ENCODE results near the gene PACRG. TPM values are rescaled to one million over a fixed set of nuclear protein-coding genes. Genes with fewer than 3 reads are reported as not detected.

The PACRG gene
- total RNA-seq, 1 experiment from 2014 or later: not detected

- Histone ChIP-seq H3K4me1 (no peaks in the 10 kb centered on the region), H3K36me3 (ENCODE audit: control insufficient read depth, insufficient read depth, low read length) (no peaks in the 10 kb centered on the region), H3K27me3 (replicated peaks; ENCODE audit: control insufficient read depth, insufficient read depth, low read length) (no peaks in the 10 kb centered on the region), H3K4me3 (ENCODE audit: low read depth, low read length) (no peak overlapping the region), H3K9me3 (no peaks in the 10 kb centered on the region)
- H3K4me1 Mint-ChIP-seq (ENCODE audit: low read depth, unreplicated experiment): no peaks in the 10 kb centered on the region
- BruUV-seq (replicated peaks): no TSS peak
- DNase-seq: no peak
- H3K36me3 Mint-ChIP-seq (ENCODE audit: insufficient read depth, unreplicated experiment): no peaks in the 10 kb centered on the region
- H3K4me3 Mint-ChIP-seq (ENCODE audit: unreplicated experiment): no peak overlapping the region
- ChIA-PET CTCF (no interaction called here), POLR2A (no interaction called here)
- no peak overlapping the region for H3K27ac Mint-ChIP-seq (ENCODE audit: unreplicated experiment)
- TF ChIP-seq, protein P1, sequence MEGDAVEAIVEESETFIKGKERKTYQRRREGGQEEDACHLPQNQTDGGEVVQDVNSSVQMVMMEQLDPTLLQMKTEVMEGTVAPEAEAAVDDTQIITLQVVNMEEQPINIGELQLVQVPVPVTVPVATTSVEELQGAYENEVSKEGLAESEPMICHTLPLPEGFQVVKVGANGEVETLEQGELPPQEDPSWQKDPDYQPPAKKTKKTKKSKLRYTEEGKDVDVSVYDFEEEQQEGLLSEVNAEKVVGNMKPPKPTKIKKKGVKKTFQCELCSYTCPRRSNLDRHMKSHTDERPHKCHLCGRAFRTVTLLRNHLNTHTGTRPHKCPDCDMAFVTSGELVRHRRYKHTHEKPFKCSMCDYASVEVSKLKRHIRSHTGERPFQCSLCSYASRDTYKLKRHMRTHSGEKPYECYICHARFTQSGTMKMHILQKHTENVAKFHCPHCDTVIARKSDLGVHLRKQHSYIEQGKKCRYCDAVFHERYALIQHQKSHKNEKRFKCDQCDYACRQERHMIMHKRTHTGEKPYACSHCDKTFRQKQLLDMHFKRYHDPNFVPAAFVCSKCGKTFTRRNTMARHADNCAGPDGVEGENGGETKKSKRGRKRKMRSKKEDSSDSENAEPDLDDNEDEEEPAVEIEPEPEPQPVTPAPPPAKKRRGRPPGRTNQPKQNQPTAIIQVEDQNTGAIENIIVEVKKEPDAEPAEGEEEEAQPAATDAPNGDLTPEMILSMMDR (IDR thresholded peaks at IDR 0.05; ENCODE audit: insufficient read depth in 1 of 2, low read depth in 1 of 2, low read length in 1 of 2, severe bottlenecking in 1 of 2, unreplicated experiment in 1 of 2): no peak
- intact Hi-C loops (cut with micrococcal nuclease; ENCODE audit: unreplicated experiment): no loop called here
- H3K27me3 Mint-ChIP-seq (ENCODE audit: insufficient read depth, unreplicated experiment): no peaks in the 10 kb centered on the region
- peaks cover 11% of the 10 kb centered on the region for H3K9me3 Mint-ChIP-seq (ENCODE audit: unreplicated experiment)
Observed at GRCh38 chr6:162721404-162721687, 6.4 kb upstream of the PACRG start.

DNA sequence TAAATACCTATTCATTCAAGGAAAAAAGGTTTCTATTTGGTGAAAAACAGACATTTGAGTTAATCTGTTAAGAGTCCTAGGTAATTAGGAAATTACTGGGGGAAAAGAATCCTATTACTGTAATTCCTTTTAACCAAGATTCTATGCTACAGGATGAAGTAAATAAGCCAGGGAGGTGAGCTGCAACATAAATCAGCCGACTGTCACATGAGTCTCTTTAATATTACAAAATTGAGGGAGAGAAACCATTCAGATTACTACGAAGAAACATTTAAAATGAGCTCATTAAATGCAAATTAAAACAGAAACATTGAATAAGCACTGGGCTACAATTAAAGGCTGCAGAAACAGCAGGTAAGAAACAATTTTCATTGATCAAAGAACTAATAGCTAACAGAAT, 5.5 kb upstream of the PACRG start:
- Mint-ChIP-seq H3K27me3 (ENCODE audit: insufficient read depth, unreplicated experiment) (no peaks in the 10 kb centered on the region), H3K9me3 (ENCODE audit: unreplicated experiment) (peaks cover 11% of the 10 kb centered on the region), H3K27ac (ENCODE audit: unreplicated experiment) (no peak overlapping the region), H3K36me3 (ENCODE audit: insufficient read depth, unreplicated experiment) (no peaks in the 10 kb centered on the region), H3K4me1 (ENCODE audit: low read depth, unreplicated experiment) (no peaks in the 10 kb centered on the region), H3K4me3 (ENCODE audit: unreplicated experiment) (no peak overlapping the region)
- BruUV-seq (replicated peaks): no TSS peak
- Histone ChIP-seq H3K9me3 (no peaks in the 10 kb centered on the region), H3K4me3 (ENCODE audit: low read depth, low read length) (no peak overlapping the region), H3K27me3 (replicated peaks; ENCODE audit: control insufficient read depth, insufficient read depth, low read length) (no peaks in the 10 kb centered on the region), H3K36me3 (ENCODE audit: control insufficient read depth, insufficient read depth, low read length) (no peaks in the 10 kb centered on the region), H3K4me1 (no peaks in the 10 kb centered on the region)
- CTCF ChIA-PET: no interaction called here
- POLR2A ChIA-PET: no interaction called here
- intact Hi-C loops (cut with micrococcal nuclease; ENCODE audit: unreplicated experiment): no loop called here
- TF ChIP-seq, protein P1 (IDR thresholded peaks at IDR 0.05; ENCODE audit: insufficient read depth in 1 of 2, low read depth in 1 of 2, low read length in 1 of 2, severe bottlenecking in 1 of 2, unreplicated experiment in 1 of 2): no peak
- no peak for DNase-seq

DNA sequence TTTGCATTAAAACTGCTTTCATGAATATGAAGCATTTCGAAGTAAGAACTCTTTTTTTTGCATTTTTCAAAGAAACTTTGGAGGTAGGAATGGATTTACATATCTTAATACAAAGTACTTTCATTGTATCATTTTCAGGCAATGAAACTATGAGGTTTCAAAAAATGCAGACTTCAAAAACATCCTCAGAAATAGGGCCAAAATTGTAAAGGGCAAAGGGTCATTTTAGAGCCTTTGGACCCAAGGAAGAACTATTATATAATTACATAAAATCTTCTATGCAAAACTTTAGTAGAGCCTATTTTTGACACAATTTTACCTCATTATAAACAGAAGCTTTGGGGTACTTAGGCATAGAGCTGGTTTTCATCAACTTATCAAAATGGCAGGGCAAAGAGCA, 5.1 kb upstream of the PACRG start:
- TF ChIP-seq, protein P1 (IDR thresholded peaks at IDR 0.05; ENCODE audit: insufficient read depth in 1 of 2, low read depth in 1 of 2, low read length in 1 of 2, severe bottlenecking in 1 of 2, unreplicated experiment in 1 of 2): no peak
- peaks cover 11% of the 10 kb centered on the region for H3K9me3 Mint-ChIP-seq (ENCODE audit: unreplicated experiment)
- Histone ChIP-seq H3K27me3 (replicated peaks; ENCODE audit: control insufficient read depth, insufficient read depth, low read length) (no peaks in the 10 kb centered on the region), H3K9me3 (no peaks in the 10 kb centered on the region), H3K4me1 (no peaks in the 10 kb centered on the region), H3K36me3 (ENCODE audit: control insufficient read depth, insufficient read depth, low read length) (no peaks in the 10 kb centered on the region), H3K4me3 (ENCODE audit: low read depth, low read length) (no peak overlapping the region)
- no peaks in the 10 kb centered on the region for H3K4me1 Mint-ChIP-seq (ENCODE audit: low read depth, unreplicated experiment)
- H3K27ac Mint-ChIP-seq (ENCODE audit: unreplicated experiment): no peak overlapping the region
- H3K4me3 Mint-ChIP-seq (ENCODE audit: unreplicated experiment): no peak overlapping the region
- ChIA-PET CTCF (no interaction called here), POLR2A (no interaction called here)
- no peak for DNase-seq
- no TSS peak for BruUV-seq (replicated peaks)
- intact Hi-C loops (cut with micrococcal nuclease; ENCODE audit: unreplicated experiment): no loop called here
- no peaks in the 10 kb centered on the region for H3K36me3 Mint-ChIP-seq (ENCODE audit: insufficient read depth, unreplicated experiment)
- no peaks in the 10 kb centered on the region for H3K27me3 Mint-ChIP-seq (ENCODE audit: insufficient read depth, unreplicated experiment)

Data from Caco-2 (cell line).